SH-SY5Y (cell line): Measurements from ENCODE around the gene CSMD2.

Experiments
- GATA2 ChIP-seq: IDR thresholded peaks from 2 replicates; pipeline ENCODE4 v1.6.1; 2011; ENCODE audit warnings: mild to moderate bottlenecking, low read depth, low read length
- GATA3 ChIP-seq: IDR thresholded peaks from 2 replicates; pipeline ENCODE4 v1.6.1; 2011; ENCODE audit warnings: low read depth, mild to moderate bottlenecking, low read length, moderate library complexity

GRCh38 chr1:33653226-33653625 lies 511.8 kb downstream of the CSMD2 start:
- no peak for TF ChIP-seq GATA2
- no peak for TF ChIP-seq GATA3
